ENCODE results near the gene SETD1B. TPM values are rescaled to one million over a fixed set of nuclear protein-coding genes. Genes with fewer than 3 reads are reported as not detected.
"Not testable (repeated sequence)": the region's sequence is repeated elsewhere in the genome, so short reads cannot be mapped to it uniquely, and the experiment has no call there.

Gene SETD1B
- total RNA-seq, 1 donor from 2014 or later = 28.4 TPM

- DNase-seq (ENCODE audit: extremely low spot score, unreplicated experiment) = no peak
- peaks cover 6% of the 10 kb centered on the region for H3K4me1 Mint-ChIP-seq (ENCODE audit: unreplicated experiment)
- H3K36me3 Mint-ChIP-seq = no peaks in the 10 kb centered on the region
- no peak overlapping the region for H3K4me3 Mint-ChIP-seq
- no peak for TF ChIP-seq CTCF (conservative IDR thresholded peaks at IDR 0.05)
- H3K9me3 Mint-ChIP-seq = no peaks in the 10 kb centered on the region
- no peak overlapping the region for H3K27ac Mint-ChIP-seq
- no peaks in the 10 kb centered on the region for H3K27me3 Mint-ChIP-seq
These were observed 68.9 kb downstream of the SETD1B start for GRCh38 chr12:121872546-121873215.

- no peak for TF ChIP-seq CTCF (conservative IDR thresholded peaks at IDR 0.05)
- Mint-ChIP-seq H3K4me1 (ENCODE audit: unreplicated experiment) (peaks cover 6% of the 10 kb centered on the region), H3K36me3 (no peaks in the 10 kb centered on the region), H3K9me3 (no peaks in the 10 kb centered on the region), H3K27me3 (no peaks in the 10 kb centered on the region), H3K27ac (no peak overlapping the region), H3K4me3 (no peak overlapping the region)
- DNase-seq (ENCODE audit: extremely low spot score, unreplicated experiment) = no peak
These were observed 69.4 kb downstream of the SETD1B start for GRCh38 chr12:121873216-121873569.

GRCh38 chr12:121874071-121874470 is 70.3 kb downstream of the SETD1B start:
- no peak for DNase-seq (ENCODE audit: extremely low spot score, unreplicated experiment)
- Mint-ChIP-seq H3K27me3 (no peaks in the 10 kb centered on the region), H3K4me3 (no peak overlapping the region), H3K9me3 (no peaks in the 10 kb centered on the region), H3K36me3 (no peaks in the 10 kb centered on the region), H3K4me1 (ENCODE audit: unreplicated experiment) (peaks cover 6% of the 10 kb centered on the region), H3K27ac (no peak overlapping the region)
- TF ChIP-seq CTCF (conservative IDR thresholded peaks at IDR 0.05) = no peak

- Mint-ChIP-seq H3K36me3 (no peaks in the 10 kb centered on the region), H3K9me3 (no peaks in the 10 kb centered on the region)
These were observed 71.8 kb downstream of the SETD1B start for GRCh38 chr12:121875582-121875981.

GRCh38 chr12:121876080-121876447 is 72.3 kb downstream of the SETD1B start:
- H3K9me3 Mint-ChIP-seq; H3K4me1 Mint-ChIP-seq (ENCODE audit: unreplicated experiment); H3K36me3 Mint-ChIP-seq; H3K27ac Mint-ChIP-seq; H3K27me3 Mint-ChIP-seq; H3K4me3 Mint-ChIP-seq; DNase-seq (ENCODE audit: extremely low spot score, unreplicated experiment): not testable (repeated sequence)

More at GRCh38 chr12:121875582-121875981, 71.8 kb downstream of the SETD1B start:
- Mint-ChIP-seq H3K4me1 (ENCODE audit: unreplicated experiment) (peaks cover 6% of the 10 kb centered on the region), H3K27ac (no peak overlapping the region), H3K4me3 (no peak overlapping the region), H3K27me3 (no peaks in the 10 kb centered on the region)
- TF ChIP-seq CTCF (conservative IDR thresholded peaks at IDR 0.05) = no peak
- DNase-seq (ENCODE audit: extremely low spot score, unreplicated experiment) = no peak

Other genes starting within 250 kb of the SETD1B start
- 36.9 and 51.7 TPM in 2 replicates for gene KDM2B, start 223.0 kb upstream of the SETD1B start, total RNA-seq (ENCODE audit: low replicate concordance)
- 10.5 and 12.9 TPM in 2 replicates for gene ORAI1, start 177.5 kb upstream of the SETD1B start, total RNA-seq (ENCODE audit: low replicate concordance)
- 0.80 and 0.83 TPM in 2 replicates for gene MORN3, start 134.4 kb upstream of the SETD1B start, total RNA-seq (ENCODE audit: low replicate concordance)
- 11.3 and 14.0 TPM in 2 replicates for gene TMEM120B, start 91.3 kb upstream of the SETD1B start, total RNA-seq (ENCODE audit: low replicate concordance)
- gene RHOF, start 10.3 kb upstream of the SETD1B start, total RNA-seq (ENCODE audit: low replicate concordance) = 24.9 and 26.0 TPM in 2 replicates
- gene HPD, start 54.9 kb downstream of the SETD1B start, total RNA-seq (ENCODE audit: low replicate concordance) = 0.92 TPM in 1 of 2 replicates, not detected in the other
- gene PSMD9, start 84.8 kb downstream of the SETD1B start, total RNA-seq (ENCODE audit: low replicate concordance) = 41.8 and 43.0 TPM in 2 replicates
- gene CFAP251, start 114.6 kb downstream of the SETD1B start, total RNA-seq (ENCODE audit: low replicate concordance) = 2.6 and 3.3 TPM in 2 replicates
- gene BCL7A, start 217.9 kb downstream of the SETD1B start, total RNA-seq (ENCODE audit: low replicate concordance) = 22.2 and 30.9 TPM in 2 replicates

All from type B pancreatic cell (in vitro differentiated cells).